K562 (cell line): ENCODE data around the gene POTEE. TPM values are rescaled to one million over a fixed set of nuclear protein-coding genes. Genes with fewer than 3 reads are reported as not detected.
"Not testable (repeated sequence)": the region's sequence is repeated elsewhere in the genome, so short reads cannot be mapped to it uniquely, and the experiment has no call there.

Source experiments
- ATAC-seq: fragments of 200-7000 bp; cut with Tn5 transposase; 3 replicates; pipeline ENCODE4 v1.9.1; 2020; ENCODE audit warnings: moderate library complexity
- BruUV-seq: library from RNA; stranded (reverse); fragments of 400-500 nt; replicated peaks from 2 replicates; lab custom pipeline; 2021; lab: Mats Ljungman, UMichigan
- CTCF ChIA-PET: fragments of 300-600 bp; formaldehyde crosslinking; extraction: SDS; loops from one replicate; lab custom pipeline; 2021; ENCODE audit warnings: low intra/inter-chr PET ratio; lab: Yijun Ruan, JAX
- POLR2A ChIA-PET: fragments of 300-600, 350-650 bp; sonication (Branson Sonifier 250); formaldehyde crosslinking; extraction: SDS; loops from one replicate; lab custom pipeline; 2021; ENCODE audit warnings: antibody characterized with exemption, inconsistent platforms; lab: Yijun Ruan, JAX
- DNase-seq, 4 experiments: peaks; one replicate each; pipeline versions ENCODE4 v3.0.0 to v3.0.0-alpha.2; 2011 to 2018; ENCODE audit warnings: low spot score in 3 of 4, mixed read lengths in 3 of 4; ENCODE audit errors: extremely low read depth in 1 of 4
- FAIRE-seq: peaks from 2 replicates; lab custom pipeline; 2011; peaks lifted over from hg19 to GRCh38; lab: Jason Lieb, UNC
- H2AFZ ChIP-seq: 2 replicates; pipeline ENCODE4 v1.6.0; 2011; ENCODE audit warnings: low read depth, low read length, control low read depth, inconsistent platforms
- H3K27ac ChIP-seq: fragments of 200-600 bp; 3 replicates; pipeline ENCODE4 v1.8.0; 2011; ENCODE audit warnings: low read depth, mild to moderate bottlenecking, control low read depth, inconsistent platforms, low read length, moderate library complexity, mixed read lengths; ENCODE audit errors: extremely low read depth
- H3K27me3 ChIP-seq, 2 experiments: fragments of 300-600 bp in 1 of 2; 2 replicates in 1 of 2; 3 replicates in 1 of 2; pipeline versions ENCODE4 v1.6.0 to v1.8.0; 2011; ENCODE audit warnings: inconsistent platforms in 2 of 2, low read length in 2 of 2, mild to moderate bottlenecking in 1 of 2, mixed read lengths in 1 of 2, moderate library complexity in 1 of 2; ENCODE audit not compliant: control insufficient read depth in 2 of 2, insufficient read depth in 2 of 2
- H3K36me3 ChIP-seq: fragments of 300-600 bp; 3 replicates; pipeline ENCODE4 v1.8.0; 2011; ENCODE audit warnings: mild to moderate bottlenecking, low read length, inconsistent platforms; ENCODE audit not compliant: control insufficient read depth, insufficient read depth
- H3K4me1 ChIP-seq, 2 experiments: fragments of 200-600 bp in 1 of 2; replicated peaks in 1 of 2; 2 replicates in 1 of 2; 3 replicates in 1 of 2; pipeline versions ENCODE4 v1.5.1 to v1.8.0; 2011; ENCODE audit warnings: inconsistent platforms in 2 of 2, low read length in 2 of 2, mild to moderate bottlenecking in 1 of 2, mixed read lengths in 1 of 2, moderate library complexity in 1 of 2; ENCODE audit not compliant: control insufficient read depth in 2 of 2, insufficient read depth in 2 of 2
- H3K4me2 ChIP-seq: 2 replicates; pipeline ENCODE4 v1.6.1; 2011; ENCODE audit warnings: low read length, control low read depth, inconsistent platforms, mixed read lengths; ENCODE audit not compliant: insufficient read depth
- H3K4me3 ChIP-seq: fragments of 200-600 bp; sonication (generic), shearing (Covaris generic); 2 replicates; pipeline ENCODE4 v1.5.1; 2016; ENCODE audit warnings: control low read depth, inconsistent platforms
- H3K79me2 ChIP-seq: fragments of 200-600 bp; 3 replicates; pipeline ENCODE4 v1.8.0; 2011; ENCODE audit warnings: low read length, inconsistent platforms; ENCODE audit not compliant: control insufficient read depth, insufficient read depth
- H3K9ac ChIP-seq, 2 experiments: 2 replicates each; pipeline versions ENCODE4 v1.6.0 to v1.6.1; 2011; ENCODE audit warnings: low read depth in 2 of 2, low read length in 2 of 2, control low read depth in 1 of 2, inconsistent platforms in 1 of 2, mild to moderate bottlenecking in 1 of 2, mixed read lengths in 1 of 2; ENCODE audit not compliant: insufficient read depth in 1 of 2
- H3K9me1 ChIP-seq: one replicate; pipeline ENCODE4 v1.6.0; 2011; ENCODE audit warnings: inconsistent platforms, mild to moderate bottlenecking, low read length, moderate library complexity; ENCODE audit not compliant: control insufficient read depth, insufficient read depth
- H3K9me3 ChIP-seq: replicated peaks from 2 replicates; pipeline ENCODE4 v1.5.1; 2011; ENCODE audit warnings: low read depth, low read length, inconsistent platforms; ENCODE audit not compliant: control insufficient read depth, insufficient read depth
- H4K20me1 ChIP-seq: replicated peaks from 2 replicates; pipeline ENCODE4 v1.6.1; 2011; ENCODE audit warnings: low read length, inconsistent platforms, mixed read lengths; ENCODE audit not compliant: control insufficient read depth, insufficient read depth
- ATF1 ChIP-seq, 2 experiments: fragments of 450-650 bp in 1 of 2; IDR thresholded peaks; 2 replicates each; pipeline ENCODE4 v1.6.1; 2016; ENCODE audit warnings: missing compliant biosample characterization in 1 of 2, missing genetic modification characterization in 1 of 2
- C11orf30 ChIP-seq: fragments of 450-650 bp; IDR thresholded peaks from 2 replicates; pipeline ENCODE4 v1.6.1; 2016; ENCODE audit warnings: low read depth, mild to moderate bottlenecking
- EP400 ChIP-seq: fragments of 450-650 bp; IDR thresholded peaks from 2 replicates; pipeline ENCODE4 v1.6.1; 2017; ENCODE audit warnings: antibody characterized with exemption, mild to moderate bottlenecking, moderate library complexity
- FOXK2 ChIP-seq, 2 experiments: fragments of 450-650 bp; IDR thresholded peaks in 1 of 2; conservative IDR thresholded peaks in 1 of 2; 2 replicates each; pipeline ENCODE4 v1.6.1; 2016; ENCODE audit warnings: low read depth in 2 of 2, mild to moderate bottlenecking in 1 of 2
- GMEB1 ChIP-seq: fragments of 250-450 bp; sonication (Bioruptor Pico); IDR thresholded peaks from 2 replicates; pipeline ENCODE4 v1.4.0; 2020; ENCODE audit warnings: mild to moderate bottlenecking
- POLR2H ChIP-seq: IDR thresholded peaks from 2 replicates; pipeline ENCODE4 v1.6.1; 2016; ENCODE audit warnings: missing genetic modification characterization, low read depth, mild to moderate bottlenecking, control low read depth, missing compliant biosample characterization, moderate library complexity
- SIN3B ChIP-seq: fragments of 450-650 bp; IDR thresholded peaks from 2 replicates; pipeline ENCODE4 v1.6.1; 2017; ENCODE audit warnings: low read depth, mild to moderate bottlenecking, moderate library complexity
- TAF9B ChIP-seq: fragments of 450-650 bp; IDR thresholded peaks from 2 replicates; pipeline ENCODE4 v1.6.1; 2018; ENCODE audit warnings: mild to moderate bottlenecking; ENCODE audit not compliant: partially characterized antibody
- WGBS: fragments of 100-300 bp; shearing (Covaris generic); methylation state at CpG from one replicate; pipeline ENCODE4 v1.1.6; 2016; ENCODE audit warnings: low coverage, mixed read lengths; ENCODE audit not compliant: insufficient coverage; ENCODE audit errors: missing lambda C conversion rate; 5-methylcytosine and 5-hydroxymethylcytosine counted together
- in situ Hi-C: fragments of 300-500 bp; cut with MboI; formaldehyde crosslinking; loops from 4 replicates; pipeline ENCODE4 v1.15.0; 2018; ENCODE audit warnings: inconsistent platforms, mixed read lengths
- intact Hi-C: fragments of 100-400 bp; cut with micrococcal nuclease; formaldehyde crosslinking; loops from 2 replicates; pipeline ENCODE4 v1.14.2; 2022
- polyA plus RNA-seq, 8 experiments: library from polyadenylated mRNA; depleted of rRNA in 4 of 8; stranded (reverse) in 5 of 8; unstranded in 3 of 8; fragments of >200 nt; fragmentation: Nextera tagmentation in 2 of 8; fragmentation: Illumina TruSeq in 1 of 8; extraction: Ambion mirVana in 2 of 8; extraction: Trizol in 1 of 8; gene quantifications; 2 replicates each; pipeline versions ENCODE4 v1.2.1 to v1.2.3, GENCODE V29; 2011 to 2014; ENCODE audit warnings: inconsistent platforms in 1 of 8, missing spikeins in 1 of 8
- total RNA-seq, 7 experiments: library from RNA; depleted of rRNA in 6 of 7; stranded (reverse); fragments of >200 nt in 6 of 7; fragmentation: Illumina TruSeq in 2 of 7; extraction: Trizol in 2 of 7; gene quantifications; 2 replicates each; pipeline versions ENCODE4 v1.2.1 to v1.2.3, GENCODE V29; 2011 to 2021; ENCODE audit warnings: low replicate concordance in 1 of 7
- TF ChIP-seq, protein P1 (sequence below), 2 experiments: fragments of 450-650 bp; IDR thresholded peaks; 2 replicates each; pipeline ENCODE4 v1.6.1; 2016
- TF ChIP-seq, protein P2 (sequence below): fragments of 450-650 bp; formaldehyde crosslinking; IDR thresholded peaks from 2 replicates; pipeline ENCODE4 v1.4.0; 2020; ENCODE audit warnings: mild to moderate bottlenecking, moderate library complexity

The POTEE gene
- total and polyA plus RNA-seq, 9 of the 15 experiments (the other 6 are each of a cell fraction or from before 2014, with no cell fraction given) = 0.22 to 31.8 (median 16.9) TPM

DNA sequence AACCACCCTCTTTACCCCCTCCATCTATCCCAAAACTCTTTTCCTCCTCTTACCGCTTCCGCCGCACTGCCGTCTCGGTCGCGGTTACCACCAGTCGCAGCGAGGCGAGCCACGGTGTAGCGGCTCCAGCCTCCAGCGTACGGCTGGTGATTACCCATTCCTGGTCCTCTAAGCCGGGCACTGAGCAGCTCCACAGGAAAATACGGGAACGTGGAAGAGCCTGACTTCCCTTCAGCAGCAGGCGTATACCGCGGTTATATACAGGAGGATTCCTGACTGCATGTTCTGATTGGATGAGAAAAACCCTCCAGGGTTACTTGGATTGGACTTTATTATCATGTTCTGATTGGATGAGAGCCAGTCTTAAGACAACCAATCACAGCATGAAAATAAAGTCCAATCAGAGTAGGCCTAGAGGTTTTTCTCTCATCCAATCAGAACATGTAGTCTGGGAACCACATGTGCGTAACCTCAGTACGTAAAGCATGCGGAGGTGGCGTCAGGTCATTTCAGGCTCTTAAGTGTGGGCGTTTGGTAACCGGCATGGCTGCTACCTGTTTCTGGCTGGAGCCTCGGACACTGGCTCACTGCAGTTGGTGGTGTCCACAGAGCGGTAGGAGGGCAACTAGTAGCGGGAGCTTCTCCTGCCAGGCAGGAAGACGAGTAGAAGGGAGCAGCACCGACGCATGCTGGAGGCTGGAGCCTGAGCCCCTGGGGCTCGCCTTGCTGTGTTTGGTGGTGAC lies at the start of gene POTEE (continued):
- TF ChIP-seq FOXK2 (conservative IDR thresholded peaks at IDR 0.05 in 1 of 2, IDR thresholded peaks at IDR 0.05 in 1 of 2; ENCODE audit: low read depth in 2 of 2) = 0 out of 4 replicates have a peak, but pooled peaks have one; percentile 35 to 46
- TF ChIP-seq C11orf30 = 0 out of 2 replicates have a peak, but pooled peaks have one; percentile 9
- TF ChIP-seq TAF9B = peak; percentile 76
- TF ChIP-seq POLR2H (tag) = peak; percentile 73
- TF ChIP-seq, protein P1, sequence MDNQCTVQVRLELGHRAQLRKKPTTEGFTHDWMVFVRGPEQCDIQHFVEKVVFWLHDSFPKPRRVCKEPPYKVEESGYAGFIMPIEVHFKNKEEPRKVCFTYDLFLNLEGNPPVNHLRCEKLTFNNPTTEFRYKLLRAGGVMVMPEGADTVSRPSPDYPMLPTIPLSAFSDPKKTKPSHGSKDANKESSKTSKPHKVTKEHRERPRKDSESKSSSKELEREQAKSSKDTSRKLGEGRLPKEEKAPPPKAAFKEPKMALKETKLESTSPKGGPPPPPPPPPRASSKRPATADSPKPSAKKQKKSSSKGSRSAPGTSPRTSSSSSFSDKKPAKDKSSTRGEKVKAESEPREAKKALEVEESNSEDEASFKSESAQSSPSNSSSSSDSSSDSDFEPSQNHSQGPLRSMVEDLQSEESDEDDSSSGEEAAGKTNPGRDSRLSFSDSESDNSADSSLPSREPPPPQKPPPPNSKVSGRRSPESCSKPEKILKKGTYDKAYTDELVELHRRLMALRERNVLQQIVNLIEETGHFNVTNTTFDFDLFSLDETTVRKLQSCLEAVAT (IDR thresholded peaks at IDR 0.05) = peak; percentile 64 to 84; a peak in 3 of 4 replicates
- TF ChIP-seq EP400 = peak; percentile 93
- not testable (repeated sequence) for TF ChIP-seq ATF1 (CRISPR knock-in tag; IDR thresholded peaks at IDR 0.05)
- peak; percentile 90 for TF ChIP-seq ATF1 (tag; IDR thresholded peaks at IDR 0.05)
- peak; percentile 85 for TF ChIP-seq GMEB1 (CRISPR knock-in tag)
- TF ChIP-seq SIN3B = peak; percentile 43; the same call in 1 of the 2 replicates
- TF ChIP-seq, protein P2, sequence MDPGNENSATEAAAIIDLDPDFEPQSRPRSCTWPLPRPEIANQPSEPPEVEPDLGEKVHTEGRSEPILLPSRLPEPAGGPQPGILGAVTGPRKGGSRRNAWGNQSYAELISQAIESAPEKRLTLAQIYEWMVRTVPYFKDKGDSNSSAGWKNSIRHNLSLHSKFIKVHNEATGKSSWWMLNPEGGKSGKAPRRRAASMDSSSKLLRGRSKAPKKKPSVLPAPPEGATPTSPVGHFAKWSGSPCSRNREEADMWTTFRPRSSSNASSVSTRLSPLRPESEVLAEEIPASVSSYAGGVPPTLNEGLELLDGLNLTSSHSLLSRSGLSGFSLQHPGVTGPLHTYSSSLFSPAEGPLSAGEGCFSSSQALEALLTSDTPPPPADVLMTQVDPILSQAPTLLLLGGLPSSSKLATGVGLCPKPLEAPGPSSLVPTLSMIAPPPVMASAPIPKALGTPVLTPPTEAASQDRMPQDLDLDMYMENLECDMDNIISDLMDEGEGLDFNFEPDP = 0 out of 2 replicates have a peak, but pooled peaks have one; percentile 12

DNA sequence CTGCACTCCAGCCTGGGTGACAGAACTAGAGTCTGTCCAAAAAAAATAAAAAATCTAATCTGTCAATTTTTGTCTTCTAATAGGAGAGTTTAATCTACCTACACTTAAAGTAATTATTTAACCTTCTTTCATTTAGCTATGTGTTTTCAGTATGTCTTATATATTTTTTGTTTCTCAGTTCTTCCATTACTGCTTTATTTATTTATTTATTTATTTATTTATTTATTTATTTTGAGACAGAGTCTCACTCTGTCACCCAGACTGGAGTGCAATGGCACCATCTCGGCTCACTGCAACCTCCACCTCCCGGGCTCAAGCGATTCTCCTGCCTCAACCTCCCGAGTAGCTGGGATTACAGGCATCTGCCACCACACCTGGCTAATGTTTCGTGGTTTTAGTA lies 43.8 kb upstream of the POTEE start:
- H4K20me1 ChIP-seq, H3K9me3 ChIP-seq, H2AFZ ChIP-seq, FAIRE-seq, CTCF ChIA-PET, H3K4me2 ChIP-seq, H3K9me1 ChIP-seq, H3K36me3 ChIP-seq, H3K9ac ChIP-seq, BruUV-seq, H3K27ac ChIP-seq, in situ Hi-C loops, intact Hi-C loops, H3K4me3 ChIP-seq, H3K27me3 ChIP-seq, DNase-seq, POLR2A ChIA-PET, ATAC-seq, H3K79me2 ChIP-seq, H3K4me1 ChIP-seq: not testable (repeated sequence)
- 9% methylated on average over 5 of the region's 5 CpGs for WGBS
